Activated CD4-positive, alpha-beta T cell treated with anti-CD3 and anti-CD28 coated beads, Interleukin-10, Interleukin-2, amounts not matched to agents 100 ng/mL and 50 ng/mL, durations not matched to agents 16 hours and 8 hours (primary cell): ENCODE measurements around the gene PHF21A.

Source experiments
- DNase-seq: peaks from one replicate; pipeline ENCODE4 v3.0.0-alpha.2; 2020

The PHF21A gene

DNA sequence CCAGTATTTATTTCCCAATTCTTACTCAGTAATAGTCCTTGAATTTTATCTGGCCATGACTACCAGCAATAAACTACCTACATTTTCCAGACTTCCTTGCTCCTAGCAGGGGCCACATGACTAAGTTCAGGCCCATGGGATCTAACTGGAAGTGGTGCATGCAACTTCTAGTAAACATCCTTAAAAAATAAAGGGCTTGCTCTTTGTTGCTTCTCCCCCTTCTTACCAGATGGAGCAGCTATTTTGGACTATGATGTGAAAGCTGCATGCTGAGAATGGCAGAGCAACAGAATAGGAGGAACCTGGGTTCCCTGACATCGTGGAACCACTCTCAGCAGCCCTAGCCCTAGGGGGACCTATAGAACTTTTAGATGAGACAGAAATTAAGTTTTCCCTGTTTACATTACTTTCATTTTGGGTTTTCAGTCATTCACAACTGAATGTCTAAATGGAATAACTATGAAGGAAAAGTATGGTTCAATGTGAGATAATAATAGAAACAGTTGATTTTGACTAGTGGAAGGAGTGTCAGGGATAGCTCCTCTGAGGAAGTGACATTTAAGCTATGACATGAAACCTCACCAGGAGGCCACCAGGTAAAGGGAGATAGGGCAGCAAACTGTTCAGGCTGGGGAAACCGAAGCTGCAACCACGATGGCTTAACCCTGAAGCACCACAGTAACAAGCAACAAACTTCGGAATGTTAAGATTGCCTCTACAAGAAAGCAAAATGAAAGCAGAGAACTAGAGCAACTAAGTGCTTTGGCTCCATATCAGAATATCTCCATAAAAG, 48.9 kb downstream of the PHF21A start:
- no peak for DNase-seq

DNA sequence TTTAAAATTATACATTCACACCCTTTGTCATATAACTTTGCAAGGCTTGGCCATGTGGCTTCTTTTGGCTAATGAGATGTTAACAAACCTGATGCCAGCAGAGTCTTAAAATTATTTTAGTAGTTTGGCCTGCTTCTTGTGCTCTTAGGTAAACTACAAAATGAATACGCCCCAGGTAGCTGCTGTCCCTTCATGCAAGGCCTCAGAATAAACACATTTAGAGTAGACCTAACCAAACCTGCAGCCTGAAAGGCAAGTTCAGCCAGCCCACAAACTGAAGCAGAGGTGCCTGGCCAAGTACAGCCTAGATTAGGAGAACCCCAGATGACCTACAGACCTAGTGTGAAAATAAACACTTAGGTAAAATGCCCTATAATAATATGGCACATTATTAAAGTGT, 50.2 kb downstream of the PHF21A start:
- DNase-seq: no peak

DNA sequence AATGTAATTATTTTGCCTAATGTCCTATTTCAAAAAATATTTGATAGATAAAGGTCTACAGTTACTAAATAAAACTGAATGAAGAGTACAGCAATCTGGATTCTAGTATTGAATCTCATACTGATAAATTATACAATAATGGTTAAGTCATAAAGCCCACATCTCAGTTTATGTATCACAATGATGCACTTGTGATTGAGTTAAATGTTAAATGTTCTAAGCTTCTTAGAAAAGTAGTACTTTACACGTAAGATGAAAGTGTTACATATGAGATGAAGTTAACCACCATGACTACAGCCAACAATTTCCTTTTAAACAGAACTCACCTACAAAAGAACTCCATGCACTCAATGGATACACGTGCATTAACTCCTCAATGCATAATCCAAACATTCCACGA, 51.7 kb downstream of the PHF21A start:
- DNase-seq: peak; percentile 4

DNA sequence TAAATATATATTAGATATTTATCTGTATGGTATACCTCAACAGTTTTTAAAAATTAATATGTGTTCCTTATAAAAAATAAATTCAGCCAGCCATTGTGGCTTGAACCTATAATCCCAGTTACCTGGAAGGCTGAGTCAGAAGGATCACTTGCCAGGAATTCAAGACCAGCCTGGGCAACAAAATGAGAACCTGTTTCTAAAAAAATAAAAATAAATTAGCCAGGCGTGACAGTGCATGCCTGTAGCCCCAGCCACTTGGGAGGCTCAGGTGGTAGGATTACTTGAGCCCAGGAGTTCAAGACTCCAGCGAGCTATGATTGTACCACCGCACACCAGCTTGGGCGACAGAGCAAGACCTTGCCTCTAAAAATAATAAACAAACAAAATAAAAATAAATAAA, 54.9 kb downstream of the PHF21A start:
- DNase-seq: no peak

DNA sequence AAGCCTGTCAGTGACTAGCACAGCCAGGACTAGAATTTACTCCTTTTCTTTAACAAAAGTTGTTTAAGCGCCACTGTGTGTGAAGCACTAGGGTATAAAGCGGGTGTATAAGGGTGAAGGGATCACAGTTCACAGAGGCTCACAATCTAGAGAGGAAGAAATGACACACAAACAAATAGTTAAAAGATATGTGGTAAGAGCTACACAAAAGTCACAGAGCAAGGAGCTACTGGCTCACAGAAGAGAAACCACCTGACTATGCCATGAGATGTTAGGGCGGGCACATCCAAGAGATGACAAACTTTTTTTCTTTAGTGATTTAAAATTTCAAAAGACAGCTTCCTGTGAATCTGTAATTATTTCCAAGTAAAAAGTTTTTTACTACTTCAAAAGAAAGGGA, 55.6 kb downstream of the PHF21A start:
- DNase-seq: no peak

DNA sequence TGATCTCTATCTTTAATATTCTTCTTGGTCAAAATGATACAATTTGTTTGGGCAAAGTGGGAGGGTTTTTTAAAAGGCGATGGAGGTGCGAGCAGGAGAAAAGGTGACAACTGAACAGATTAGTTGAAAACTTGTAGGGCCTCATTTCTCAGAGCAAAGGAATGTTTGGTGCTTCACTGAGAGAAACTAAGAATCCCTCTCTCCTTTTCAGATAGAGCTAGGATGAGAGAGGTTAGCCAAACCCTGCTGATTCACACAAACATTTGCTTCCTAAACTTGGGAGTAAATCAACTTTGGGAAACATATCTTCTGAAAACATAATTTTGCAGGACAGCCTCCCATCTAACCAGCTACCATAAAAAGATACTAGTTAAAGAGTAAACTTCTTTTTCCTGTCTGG, 57.0 kb downstream of the PHF21A start:
- no peak for DNase-seq

DNA sequence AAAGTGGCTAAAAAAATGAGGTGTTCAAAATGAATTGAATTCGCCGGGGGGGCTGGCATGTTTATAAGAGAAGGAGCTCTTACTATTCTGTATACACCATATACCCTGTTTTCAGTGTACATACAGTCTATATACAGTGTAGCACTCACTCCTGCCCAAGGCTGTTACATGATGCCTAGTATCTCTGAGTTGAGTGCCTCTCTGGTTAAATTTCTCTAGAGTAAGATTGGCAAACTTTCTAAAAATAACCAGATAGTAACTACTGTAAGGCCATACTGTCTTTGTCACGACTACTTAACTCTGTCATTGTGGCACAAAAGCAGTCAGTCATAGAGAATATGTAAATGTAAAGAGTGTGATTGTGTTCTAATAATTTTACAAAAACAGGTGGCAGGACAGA, 58.1 kb downstream of the PHF21A start:
- no peak for DNase-seq

DNA sequence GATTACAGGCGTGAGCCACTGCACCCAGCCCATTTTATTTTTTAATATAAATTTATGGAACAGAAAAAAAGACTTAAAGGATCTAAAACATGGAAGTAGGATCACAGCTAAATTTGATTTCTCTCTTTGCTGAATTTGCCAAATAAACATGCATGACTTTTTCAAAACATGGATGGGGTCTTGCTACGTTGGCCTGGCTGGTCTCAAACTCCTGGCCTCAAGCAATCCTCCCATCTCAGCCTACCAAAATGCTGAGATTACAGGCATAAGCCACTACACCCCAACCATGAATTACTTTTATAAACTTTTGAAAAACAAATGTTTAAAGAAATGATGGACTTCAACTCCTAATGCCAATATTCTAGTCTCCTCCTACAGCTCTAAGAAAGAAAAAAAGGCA, 61.2 kb downstream of the PHF21A start:
- DNase-seq: no peak

DNA sequence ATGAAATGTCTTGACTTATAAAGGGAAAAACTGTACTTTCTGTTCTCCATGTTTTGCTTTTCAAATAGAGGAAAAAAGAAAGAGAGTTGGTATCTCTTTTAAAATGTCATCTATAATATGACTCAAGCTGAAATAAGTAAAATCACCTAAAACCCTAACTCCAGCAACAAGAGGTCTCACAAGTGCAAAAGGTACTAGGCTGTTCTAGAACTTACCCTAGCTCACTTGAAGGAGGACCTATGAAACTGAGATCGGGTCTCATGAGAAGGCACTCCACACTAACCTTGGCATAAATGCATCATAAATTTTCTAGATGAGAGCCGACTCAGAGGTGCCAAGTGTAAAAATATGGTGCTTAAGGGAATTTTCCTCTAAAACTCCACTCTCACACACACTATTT, 63.8 kb downstream of the PHF21A start:
- no peak for DNase-seq

DNA sequence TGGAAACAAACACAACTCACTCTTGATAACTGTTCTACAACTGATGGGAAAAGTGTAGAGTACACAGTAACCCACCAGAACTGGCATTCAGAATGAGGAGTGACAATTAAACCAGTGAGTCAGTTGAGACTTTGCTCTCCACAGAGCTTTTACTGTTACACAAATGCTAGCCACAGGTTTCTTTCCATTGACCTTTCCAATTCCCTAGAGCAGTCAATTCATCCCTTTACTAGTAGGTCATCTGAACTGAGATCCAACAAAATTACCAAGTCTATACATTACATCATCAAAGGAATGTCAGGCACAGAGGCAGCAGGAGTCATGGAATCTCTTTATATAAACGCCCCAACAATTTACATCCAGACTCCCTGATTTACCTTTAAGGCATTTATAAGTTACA, 65.9 kb downstream of the PHF21A start:
- DNase-seq: no peak

DNA sequence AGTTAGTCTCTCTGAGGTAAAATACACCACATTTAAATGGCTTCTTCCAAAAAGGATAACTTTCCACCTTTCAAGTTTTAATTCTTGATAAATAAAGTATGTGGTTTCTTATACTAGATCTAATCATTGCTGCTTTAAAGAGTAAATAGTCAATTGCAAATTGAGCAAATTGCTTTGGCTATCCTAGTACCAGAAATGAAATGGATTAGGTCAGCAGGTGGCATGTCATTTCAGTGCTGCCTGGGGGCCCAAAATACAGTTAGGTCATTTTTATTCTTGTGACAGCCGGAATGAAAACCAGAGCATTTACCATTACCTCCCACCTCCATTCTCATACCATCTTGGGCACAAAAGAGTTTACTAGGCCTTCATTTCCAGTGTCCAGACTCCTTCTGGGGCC, 70.2 kb downstream of the PHF21A start:
- no peak for DNase-seq

DNA sequence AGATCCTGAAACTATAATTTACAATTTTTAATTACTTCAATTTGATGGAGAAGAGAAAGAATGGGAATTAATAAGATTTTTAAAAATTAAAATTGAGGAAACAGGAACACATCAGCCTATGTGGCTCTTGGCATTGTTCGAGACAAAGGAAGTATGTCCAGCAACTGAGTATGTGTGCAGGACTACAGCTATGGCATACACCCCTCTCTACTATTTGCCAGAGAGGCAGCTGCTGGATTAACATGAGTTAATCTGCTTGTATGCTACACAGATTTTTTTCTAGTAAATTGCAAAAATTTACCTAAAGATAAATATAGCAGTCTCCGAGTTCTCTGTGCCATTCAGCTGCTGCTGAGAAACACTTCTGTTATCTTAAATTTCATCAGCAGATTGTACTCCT, 70.6 kb downstream of the PHF21A start:
- no peak for DNase-seq

DNA sequence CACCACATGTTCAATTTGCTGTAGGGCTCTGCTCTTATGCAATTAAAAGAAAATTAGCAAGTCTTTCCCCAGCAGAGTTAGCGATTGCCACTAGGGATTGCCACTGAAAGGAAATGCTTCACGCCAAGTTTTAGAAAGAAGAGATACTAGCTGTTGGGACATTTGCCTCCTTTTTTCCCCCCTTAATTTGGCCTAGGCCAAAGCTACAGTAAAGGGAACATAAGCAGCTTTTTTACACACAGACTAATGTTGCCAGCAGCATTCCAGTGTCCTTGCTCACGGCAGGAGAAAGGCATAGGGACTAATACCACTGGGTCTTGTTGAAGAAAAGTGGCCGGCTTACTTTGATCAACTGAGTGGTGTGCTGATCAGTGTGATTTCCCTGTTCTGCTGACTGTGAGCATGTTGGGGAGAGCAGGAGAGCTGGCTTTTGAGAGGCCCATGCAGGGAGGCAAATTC, 71.2 kb downstream of the PHF21A start:
- no peak for DNase-seq

DNA sequence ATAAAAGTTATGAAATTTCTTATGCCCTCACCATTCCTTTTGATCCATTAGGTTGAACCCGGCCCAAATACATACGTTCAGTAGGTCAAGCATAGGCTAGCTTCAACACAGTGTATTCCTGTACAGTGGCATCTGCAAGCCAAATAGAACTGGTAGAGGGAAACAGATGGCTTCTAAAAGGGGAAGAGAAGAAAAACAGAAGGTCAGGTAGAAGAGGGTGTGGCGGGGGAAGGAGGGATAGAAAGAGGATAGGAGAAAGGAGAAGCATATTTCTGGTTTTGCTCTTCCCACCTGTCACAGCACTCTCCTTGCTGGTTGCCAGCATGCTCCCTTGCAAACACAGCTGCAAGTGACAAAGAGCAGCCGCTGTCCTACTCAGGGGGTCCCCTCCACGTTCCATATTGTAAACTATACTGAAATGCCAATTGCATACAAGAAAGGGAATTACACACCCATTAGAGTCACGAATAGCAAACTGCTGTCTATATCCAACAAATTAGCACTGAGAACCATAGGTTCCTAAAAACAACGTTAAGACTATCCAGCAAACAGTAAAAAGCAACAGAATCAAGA, 71.8 kb downstream of the PHF21A start:
- DNase-seq: no peak

DNA sequence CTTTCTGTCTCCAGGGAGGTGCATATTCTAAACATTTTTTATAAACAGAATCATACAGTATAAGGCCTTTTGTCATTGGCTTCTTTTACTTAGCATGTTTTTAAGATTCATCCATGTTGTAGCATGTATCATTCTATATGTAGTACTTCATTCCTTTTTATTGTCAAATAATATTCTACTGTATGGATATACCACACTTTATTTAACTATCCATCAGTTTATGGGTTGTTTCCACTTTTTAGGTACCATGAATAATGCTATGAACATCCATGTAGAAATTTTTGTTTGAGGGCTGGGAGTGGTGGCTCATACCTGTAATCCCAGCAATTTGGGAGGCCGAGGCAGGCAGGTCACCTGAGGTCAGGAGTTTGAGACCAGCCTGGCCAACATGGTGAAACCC, 73.1 kb downstream of the PHF21A start:
- DNase-seq: no peak

DNA sequence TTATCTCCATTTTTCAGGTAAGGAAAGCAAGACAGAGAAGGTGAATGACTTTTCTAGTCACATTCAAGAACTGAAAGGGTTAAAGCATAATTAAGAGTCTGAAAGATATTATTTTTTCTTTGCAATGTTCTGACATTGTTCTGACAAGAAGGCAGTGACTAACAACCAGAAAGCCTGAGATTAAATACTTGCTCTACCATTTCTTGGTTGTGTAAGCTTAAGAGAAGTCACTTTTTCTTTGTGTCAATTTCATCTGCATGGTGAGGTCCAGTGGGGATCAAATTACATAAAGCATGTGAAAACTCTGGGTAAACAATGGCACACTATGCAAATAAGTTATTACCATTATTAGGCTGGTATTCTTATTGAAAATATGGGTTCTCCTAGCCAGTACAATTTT, 73.7 kb downstream of the PHF21A start:
- no peak for DNase-seq

DNA sequence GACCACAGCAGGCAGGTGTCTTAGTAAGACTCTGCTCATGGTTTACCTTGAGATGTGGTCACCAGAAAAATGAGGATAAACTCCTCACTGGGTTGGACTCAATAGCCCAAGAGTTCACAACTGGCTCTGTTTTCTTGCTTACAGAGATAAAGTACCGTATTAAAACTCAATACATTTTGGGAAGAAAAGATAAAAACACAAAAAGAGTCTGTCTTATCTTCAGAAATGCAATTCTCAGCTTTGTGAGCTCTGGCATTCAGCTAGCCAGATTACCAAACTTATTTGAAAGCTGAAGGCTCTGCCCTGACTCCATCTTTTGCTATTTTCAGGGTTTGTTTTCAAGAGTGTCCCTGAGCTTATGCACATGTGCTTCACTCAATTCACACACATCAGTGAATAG, 75.4 kb downstream of the PHF21A start:
- no peak for DNase-seq

DNA sequence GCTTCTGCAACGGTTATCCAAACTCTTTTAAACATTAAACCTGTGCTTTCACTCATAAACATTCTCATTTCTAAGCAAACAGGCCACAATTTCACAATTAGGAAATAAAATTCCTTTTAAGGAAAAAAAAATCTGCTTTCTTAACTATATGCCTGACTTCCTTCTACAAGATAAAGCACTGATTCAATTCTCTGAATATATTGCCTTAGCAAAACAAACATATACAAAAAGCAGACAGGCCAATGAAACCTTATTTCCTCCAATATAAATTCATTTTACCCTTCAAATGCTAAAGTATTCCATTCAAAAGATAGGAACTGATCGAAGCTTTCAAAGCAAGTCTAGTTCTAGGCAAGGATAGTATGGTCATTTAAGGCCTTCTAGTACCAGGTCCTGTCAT, 76.7 kb downstream of the PHF21A start:
- DNase-seq: no peak

DNA sequence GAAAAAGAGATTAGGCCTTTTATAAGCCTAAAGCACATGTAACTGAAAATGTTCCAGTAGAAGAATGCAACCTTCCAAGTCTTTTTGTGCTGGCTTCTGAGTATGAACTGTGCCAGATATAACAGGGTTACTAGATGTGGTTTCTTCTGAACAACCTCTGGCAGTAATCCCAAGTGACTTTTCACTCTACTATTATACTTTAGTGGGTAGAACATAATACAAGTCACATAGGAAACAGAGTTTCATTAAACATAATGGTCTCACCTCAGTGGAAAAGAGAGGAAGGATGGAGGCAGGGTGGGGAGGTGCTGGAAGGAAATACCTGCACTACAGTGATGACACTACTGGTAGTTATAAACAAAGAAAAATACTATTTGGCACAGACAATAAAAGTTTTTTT, 81.3 kb downstream of the PHF21A start:
- no peak for DNase-seq

DNA sequence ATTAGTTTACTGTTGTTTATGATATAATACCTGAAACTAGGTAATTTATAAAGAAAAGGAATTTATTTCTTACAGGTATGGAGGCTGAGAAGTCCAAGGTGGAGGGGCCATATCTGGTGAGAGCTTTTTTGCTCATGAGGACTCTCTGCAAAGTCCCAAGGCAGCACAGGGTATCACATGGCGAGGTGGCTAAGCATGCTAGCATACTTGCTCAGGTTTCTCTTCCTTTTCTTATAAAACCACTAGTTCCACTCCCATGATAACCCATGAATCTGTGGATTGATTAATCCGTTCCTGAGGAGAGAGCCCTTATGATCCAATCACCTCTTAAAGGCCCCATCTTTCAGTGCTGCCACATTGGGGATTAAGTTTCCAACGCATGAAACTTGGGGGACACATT, 82.7 kb downstream of the PHF21A start:
- DNase-seq: no peak

DNA sequence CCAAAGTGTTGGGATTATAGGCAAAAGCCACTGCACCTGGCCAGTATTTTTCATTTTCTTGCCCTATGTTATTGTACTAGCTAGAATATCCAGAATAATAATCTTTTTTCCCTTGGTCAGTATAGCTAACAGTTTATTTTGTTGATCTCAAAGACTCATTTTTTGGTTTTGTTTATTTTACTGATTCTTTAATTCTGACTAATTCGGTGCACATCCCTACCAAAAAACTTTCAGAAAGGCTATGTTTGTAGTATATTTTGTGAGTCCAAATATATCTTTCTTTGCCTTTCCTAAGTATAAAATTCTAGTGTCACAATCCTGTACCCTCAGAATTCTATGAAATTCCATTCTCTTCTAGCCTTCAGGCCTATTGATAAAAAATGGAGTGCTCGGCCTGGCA, 84.3 kb downstream of the PHF21A start:
- no peak for DNase-seq

DNA sequence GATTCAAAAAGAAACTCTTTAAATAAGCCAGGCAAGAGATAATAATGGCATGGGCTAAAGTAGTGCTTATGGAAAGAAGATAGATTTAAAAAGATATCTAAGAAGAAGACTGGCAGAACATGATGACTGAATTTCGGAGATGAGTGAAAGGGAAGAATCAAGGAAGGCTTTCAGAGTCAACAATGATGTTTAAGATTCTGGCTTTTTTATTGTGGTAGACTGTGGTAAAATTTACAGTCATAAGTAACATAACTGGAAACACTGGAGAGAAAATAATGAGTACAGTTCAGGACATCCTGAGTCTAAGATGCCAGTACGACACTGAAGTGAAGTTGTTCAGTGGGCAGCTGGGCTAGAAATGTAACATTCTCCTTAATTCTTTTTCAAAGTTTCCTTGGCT, 85.2 kb downstream of the PHF21A start:
- DNase-seq: peak; percentile 19

DNA sequence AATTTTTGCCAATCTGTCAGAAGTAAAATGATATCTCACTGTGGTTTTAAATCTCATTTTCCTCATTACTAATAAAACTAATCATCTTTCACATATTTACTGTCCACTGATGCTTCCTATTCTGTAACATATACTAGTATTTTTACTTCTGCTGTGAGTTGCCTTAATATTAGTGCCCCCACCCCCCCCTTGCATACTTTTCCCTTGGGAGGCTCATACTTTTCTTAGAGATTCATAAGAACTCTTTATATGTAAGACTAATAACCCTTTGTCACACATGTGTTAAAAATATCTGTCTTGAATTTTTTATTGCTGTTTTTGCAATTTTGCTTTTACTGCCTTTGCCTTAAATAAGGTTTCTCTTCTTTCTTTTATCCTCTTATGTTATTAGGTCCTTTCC, 87.2 kb downstream of the PHF21A start:
- DNase-seq: no peak

DNA sequence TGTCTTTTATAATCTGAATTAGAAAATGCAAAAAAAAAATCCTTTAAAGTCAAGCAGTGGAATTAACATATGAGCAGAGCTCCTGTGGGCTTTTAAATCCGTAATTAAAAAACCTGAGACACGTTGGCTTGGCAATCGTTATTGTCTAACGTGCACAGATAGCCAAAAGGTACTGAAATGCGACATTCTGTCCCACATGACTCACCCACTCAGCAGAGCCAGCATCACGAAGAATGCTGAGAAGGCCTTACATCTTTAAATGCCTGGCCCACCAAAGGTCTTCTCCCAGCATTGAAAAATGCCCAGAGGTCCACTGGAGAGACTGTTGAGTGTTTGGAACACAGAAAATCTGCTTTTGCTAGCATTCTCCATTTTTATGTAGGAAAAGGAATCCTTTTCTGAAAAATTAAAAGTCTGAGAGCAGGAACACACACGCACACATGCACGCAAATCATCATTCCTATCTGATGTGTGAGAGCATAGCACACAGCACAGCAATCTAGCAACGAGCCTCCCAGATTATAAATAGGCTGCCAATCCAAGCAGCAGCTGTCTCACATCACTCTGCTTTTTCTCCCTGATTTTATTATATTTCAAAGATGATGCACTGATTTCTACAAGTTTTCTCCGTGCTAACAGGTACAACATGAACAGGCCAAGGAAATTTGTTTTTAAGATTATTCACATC, 94.5 kb downstream of the PHF21A start:
- DNase-seq: no peak
